ENCODE results near the gene CENPP.

DNA sequence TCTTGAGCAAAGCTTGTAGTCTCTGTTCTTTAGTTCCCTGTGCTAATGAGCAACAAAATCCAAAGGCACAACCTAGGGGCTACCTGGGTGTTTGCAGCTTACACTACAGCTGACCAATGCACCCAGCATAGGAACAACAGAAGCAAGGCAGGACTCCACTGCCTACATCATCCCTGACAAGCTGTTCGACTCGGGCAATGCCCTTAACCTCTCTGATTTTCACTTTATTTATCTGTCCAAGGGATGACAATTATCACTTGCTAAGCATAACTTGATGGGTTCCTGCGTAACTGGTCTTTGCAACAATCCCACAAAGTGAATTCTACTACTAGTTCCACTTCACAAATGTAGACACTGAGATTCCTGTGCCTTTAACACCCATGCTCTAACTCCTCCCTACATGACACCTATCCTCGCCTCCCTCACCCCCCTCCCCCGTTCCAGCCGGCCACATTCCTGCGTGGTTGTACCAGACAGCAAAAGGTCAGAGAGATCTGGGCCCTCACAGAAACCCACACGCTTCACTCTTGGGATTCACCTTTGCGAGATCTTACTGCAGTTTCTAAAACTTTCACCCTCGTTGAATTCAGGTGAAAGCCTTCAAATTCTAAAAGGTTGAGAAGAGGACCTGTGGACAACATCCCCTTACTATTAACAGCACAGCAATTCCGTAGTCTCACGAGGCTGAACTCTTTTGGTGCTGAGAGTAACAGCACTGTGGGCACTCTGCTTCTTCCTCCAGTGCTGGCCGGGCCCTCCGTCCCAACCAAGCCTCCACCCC is 343.2 kb downstream of the CENPP start:
- TF ChIP-seq, protein P1, sequence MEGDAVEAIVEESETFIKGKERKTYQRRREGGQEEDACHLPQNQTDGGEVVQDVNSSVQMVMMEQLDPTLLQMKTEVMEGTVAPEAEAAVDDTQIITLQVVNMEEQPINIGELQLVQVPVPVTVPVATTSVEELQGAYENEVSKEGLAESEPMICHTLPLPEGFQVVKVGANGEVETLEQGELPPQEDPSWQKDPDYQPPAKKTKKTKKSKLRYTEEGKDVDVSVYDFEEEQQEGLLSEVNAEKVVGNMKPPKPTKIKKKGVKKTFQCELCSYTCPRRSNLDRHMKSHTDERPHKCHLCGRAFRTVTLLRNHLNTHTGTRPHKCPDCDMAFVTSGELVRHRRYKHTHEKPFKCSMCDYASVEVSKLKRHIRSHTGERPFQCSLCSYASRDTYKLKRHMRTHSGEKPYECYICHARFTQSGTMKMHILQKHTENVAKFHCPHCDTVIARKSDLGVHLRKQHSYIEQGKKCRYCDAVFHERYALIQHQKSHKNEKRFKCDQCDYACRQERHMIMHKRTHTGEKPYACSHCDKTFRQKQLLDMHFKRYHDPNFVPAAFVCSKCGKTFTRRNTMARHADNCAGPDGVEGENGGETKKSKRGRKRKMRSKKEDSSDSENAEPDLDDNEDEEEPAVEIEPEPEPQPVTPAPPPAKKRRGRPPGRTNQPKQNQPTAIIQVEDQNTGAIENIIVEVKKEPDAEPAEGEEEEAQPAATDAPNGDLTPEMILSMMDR (IDR thresholded peaks at IDR 0.05) = no peak
- no peak for TF ChIP-seq POLR2A (IDR thresholded peaks at IDR 0.05)

All from thyroid gland (tissue), 4 donors.